Mucosa of stomach (tissue), 1 donor: Measurements from ENCODE around the gene JAG1.

Experiments used
- H3K27me3 ChIP-seq: one replicate; pipeline ENCODE4 v1.7.0; 2013; ENCODE audit warnings: mild to moderate bottlenecking, low read length; ENCODE audit not compliant: control insufficient read depth, insufficient read depth
- H3K36me3 ChIP-seq: one replicate; pipeline ENCODE4 v1.7.0; 2013; ENCODE audit warnings: low read length; ENCODE audit not compliant: control insufficient read depth, insufficient read depth
- H3K4me1 ChIP-seq: one replicate; pipeline ENCODE4 v1.7.0; 2013; ENCODE audit warnings: mild to moderate bottlenecking, low read length; ENCODE audit not compliant: control insufficient read depth, insufficient read depth
- H3K4me3 ChIP-seq: one replicate; pipeline ENCODE4 v1.7.0; 2013; ENCODE audit warnings: low read length
- H3K9ac ChIP-seq: one replicate; pipeline ENCODE4 v1.7.0; 2013; ENCODE audit warnings: mild to moderate bottlenecking, low read length, moderate library complexity
- H3K9me3 ChIP-seq: one replicate; pipeline ENCODE4 v1.7.0; 2013; ENCODE audit warnings: mild to moderate bottlenecking, low read length, moderate library complexity; ENCODE audit not compliant: control insufficient read depth
- donor health status: Pancreatic carcinoma.

Gene JAG1

DNA sequence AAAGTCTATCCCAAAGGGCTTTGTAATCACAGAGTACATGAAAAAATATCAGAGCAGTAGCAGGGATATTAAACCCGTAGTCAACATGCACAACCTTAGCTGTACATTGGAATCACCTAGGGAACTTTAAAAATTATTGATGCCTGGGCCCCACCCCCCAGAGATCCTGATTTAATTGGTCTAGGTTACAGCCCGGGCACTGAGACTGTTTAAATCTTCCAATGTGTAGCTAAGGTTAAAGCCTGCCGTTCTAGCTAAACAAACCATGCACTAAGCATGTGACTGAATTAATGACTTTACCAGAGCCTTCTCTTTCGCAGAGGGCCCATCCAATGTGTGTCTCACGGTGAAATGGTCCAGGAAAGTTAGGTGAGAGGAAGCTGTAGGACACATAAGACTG is 14.1 kb upstream of the JAG1 start:
- no peaks in the 10 kb centered on the region for H3K36me3 ChIP-seq
- H3K9me3 ChIP-seq, result no peaks in the 10 kb centered on the region
- no peak overlapping the region for H3K9ac ChIP-seq
- H3K27me3 ChIP-seq, result no peaks in the 10 kb centered on the region
- no peaks in the 10 kb centered on the region for H3K4me1 ChIP-seq
- no peak overlapping the region for H3K4me3 ChIP-seq

- Histone ChIP-seq H3K27me3 (no peaks in the 10 kb centered on the region), H3K4me1 (no peaks in the 10 kb centered on the region), H3K9ac (no peak overlapping the region), H3K9me3 (no peaks in the 10 kb centered on the region), H3K36me3 (no peaks in the 10 kb centered on the region), H3K4me3 (no peak overlapping the region)
Measured at GRCh38 chr20:10686356-10687133, 12.7 kb upstream of the JAG1 start.

GRCh38 chr20:10683537-10683936 is 9.7 kb upstream of the JAG1 start:
- Histone ChIP-seq H3K36me3 (no peaks in the 10 kb centered on the region), H3K4me3 (no peak overlapping the region), H3K9ac (no peak overlapping the region), H3K9me3 (no peaks in the 10 kb centered on the region), H3K4me1 (no peaks in the 10 kb centered on the region), H3K27me3 (no peaks in the 10 kb centered on the region)

DNA sequence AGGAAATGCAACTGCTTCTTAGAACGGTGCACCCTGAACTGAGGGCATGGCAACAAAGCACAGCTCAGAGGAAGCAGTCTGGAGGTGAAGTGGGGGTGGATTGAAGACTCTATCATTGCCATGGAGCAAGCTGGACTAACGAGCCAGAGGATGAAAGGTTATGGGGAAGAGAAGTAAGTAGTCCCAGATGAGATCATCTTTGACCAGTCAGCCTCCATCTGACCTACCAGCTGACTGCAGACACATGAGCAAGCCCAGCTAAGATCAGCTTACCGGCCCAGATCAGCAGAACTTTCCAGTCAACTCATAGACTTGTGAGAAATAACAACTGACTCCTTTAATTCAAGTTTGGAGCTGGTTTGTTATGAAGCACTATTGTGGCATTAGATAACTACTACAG is 9.1 kb upstream of the JAG1 start:
- Histone ChIP-seq H3K27me3 (no peaks in the 10 kb centered on the region), H3K9me3 (no peaks in the 10 kb centered on the region), H3K36me3 (no peaks in the 10 kb centered on the region), H3K9ac (no peak overlapping the region), H3K4me1 (no peaks in the 10 kb centered on the region), H3K4me3 (no peak overlapping the region)

DNA sequence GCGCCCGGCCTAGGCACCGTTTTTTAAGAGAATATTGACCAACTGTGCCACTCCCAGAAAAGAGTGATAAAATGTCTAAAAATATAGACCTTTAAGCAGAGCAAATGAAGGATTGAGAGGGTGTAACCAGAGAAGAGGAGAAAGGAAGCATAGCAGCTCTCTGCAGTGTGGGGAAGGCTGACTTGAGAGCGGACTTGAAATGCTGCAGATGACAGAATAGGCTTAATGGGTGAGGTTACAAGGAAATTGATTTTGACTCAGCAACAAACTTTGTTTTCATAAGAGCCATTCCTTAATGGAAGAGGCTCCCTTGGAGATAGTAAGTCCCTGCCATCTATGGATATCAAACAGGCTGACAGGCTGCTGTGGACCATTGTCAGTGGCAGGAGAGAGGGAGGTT is 7.7 kb upstream of the JAG1 start:
- H3K36me3 ChIP-seq, result no peaks in the 10 kb centered on the region
- H3K4me1 ChIP-seq, result no peaks in the 10 kb centered on the region

GRCh38 chr20:10680571-10680970 is 6.8 kb upstream of the JAG1 start:
- H3K9me3 ChIP-seq, result no peaks in the 10 kb centered on the region
- peaks cover 3% of the 10 kb centered on the region for H3K4me1 ChIP-seq
- H3K9ac ChIP-seq, result no peak overlapping the region
- H3K36me3 ChIP-seq, result no peaks in the 10 kb centered on the region
- H3K27me3 ChIP-seq, result no peaks in the 10 kb centered on the region
- no peak overlapping the region for H3K4me3 ChIP-seq

More for the DNA sequence above, 7.7 kb upstream of the JAG1 start:
- H3K27me3 ChIP-seq, result no peaks in the 10 kb centered on the region
- H3K9ac ChIP-seq, result no peak overlapping the region
- no peak overlapping the region for H3K4me3 ChIP-seq
- no peaks in the 10 kb centered on the region for H3K9me3 ChIP-seq

DNA sequence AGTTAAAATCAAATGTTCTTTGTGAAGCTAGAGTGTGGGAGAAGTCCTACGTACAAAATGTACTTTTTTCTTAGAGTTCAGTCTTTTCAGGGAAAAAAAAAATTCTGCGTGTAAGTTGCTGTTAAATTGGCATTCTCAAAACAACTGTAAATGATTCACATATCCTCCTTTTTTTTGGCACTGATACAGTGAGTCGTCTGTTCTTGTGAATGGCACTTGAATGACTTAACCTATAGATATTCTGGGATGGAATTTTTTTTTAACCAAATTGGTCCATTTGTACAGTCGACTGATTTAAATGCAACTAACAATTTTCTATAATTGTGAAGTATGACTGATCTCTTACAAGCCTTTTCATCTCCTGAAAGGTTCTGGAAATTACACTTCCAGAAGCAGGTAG is 5.5 kb upstream of the JAG1 start:
- Histone ChIP-seq H3K4me1 (peaks cover 10% of the 10 kb centered on the region), H3K36me3 (no peaks in the 10 kb centered on the region), H3K4me3 (no peak overlapping the region), H3K27me3 (no peaks in the 10 kb centered on the region), H3K9ac (no peak overlapping the region), H3K9me3 (no peaks in the 10 kb centered on the region)

DNA sequence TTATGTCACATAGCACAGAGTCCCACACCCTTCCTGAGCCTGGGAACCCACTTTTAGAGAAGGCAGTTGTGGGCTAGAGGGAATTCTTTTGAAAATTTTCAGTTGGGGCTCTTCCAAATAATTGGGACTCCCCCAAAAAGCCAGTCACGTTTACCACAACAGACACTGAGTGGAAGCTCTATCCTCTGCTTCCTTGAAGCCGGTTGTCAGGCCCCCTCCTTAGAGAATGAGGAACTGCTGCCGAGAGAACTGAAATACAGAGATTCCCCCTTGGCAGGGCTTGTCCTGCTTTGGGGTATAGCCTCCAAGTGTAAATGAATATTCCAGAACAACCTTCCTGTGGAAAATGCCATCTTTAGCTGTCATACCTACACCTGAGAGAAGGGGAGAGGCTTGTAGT is 2.7 kb upstream of the JAG1 start:
- peaks cover 13% of the 10 kb centered on the region for H3K4me1 ChIP-seq
- no peaks in the 10 kb centered on the region for H3K9me3 ChIP-seq
- no peak overlapping the region for H3K9ac ChIP-seq
- no peaks in the 10 kb centered on the region for H3K27me3 ChIP-seq
- H3K4me3 ChIP-seq, result no peak overlapping the region
- no peaks in the 10 kb centered on the region for H3K36me3 ChIP-seq

DNA sequence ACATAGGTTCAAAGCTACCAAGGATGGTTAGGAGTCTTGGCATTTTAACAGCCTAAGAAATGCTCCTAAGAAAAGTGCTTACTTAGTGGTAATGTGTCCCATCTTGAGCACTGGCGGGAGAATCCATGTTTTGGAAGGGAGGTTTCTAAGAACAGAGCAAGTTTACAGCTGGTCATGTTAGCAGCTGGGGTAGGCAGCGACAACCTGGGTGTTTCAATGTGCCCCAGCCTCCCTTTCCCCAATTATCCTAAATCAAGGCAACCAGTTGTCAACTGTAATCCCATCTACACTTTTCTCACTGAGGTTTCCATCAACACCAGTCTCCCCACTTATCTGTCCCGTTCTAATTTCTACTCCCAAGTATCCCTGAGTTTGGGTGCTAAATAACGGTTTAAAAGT is 1.6 kb upstream of the JAG1 start:
- Histone ChIP-seq H3K27me3 (no peaks in the 10 kb centered on the region), H3K9me3 (no peaks in the 10 kb centered on the region), H3K4me1 (peaks cover 23% of the 10 kb centered on the region), H3K9ac (peak overlapping the region; percentile 96), H3K36me3 (no peaks in the 10 kb centered on the region), H3K4me3 (peak overlapping the region; percentile 70)

- peaks cover 24% of the 10 kb centered on the region for H3K4me1 ChIP-seq
- H3K9ac ChIP-seq, result peak overlapping the region; percentile 96
- H3K27me3 ChIP-seq, result no peaks in the 10 kb centered on the region
- H3K36me3 ChIP-seq, result no peaks in the 10 kb centered on the region
- peak overlapping the region; percentile 70 for H3K4me3 ChIP-seq
- no peaks in the 10 kb centered on the region for H3K9me3 ChIP-seq
Measured at GRCh38 chr20:10674684-10675449, 1.1 kb upstream of the JAG1 start.

DNA sequence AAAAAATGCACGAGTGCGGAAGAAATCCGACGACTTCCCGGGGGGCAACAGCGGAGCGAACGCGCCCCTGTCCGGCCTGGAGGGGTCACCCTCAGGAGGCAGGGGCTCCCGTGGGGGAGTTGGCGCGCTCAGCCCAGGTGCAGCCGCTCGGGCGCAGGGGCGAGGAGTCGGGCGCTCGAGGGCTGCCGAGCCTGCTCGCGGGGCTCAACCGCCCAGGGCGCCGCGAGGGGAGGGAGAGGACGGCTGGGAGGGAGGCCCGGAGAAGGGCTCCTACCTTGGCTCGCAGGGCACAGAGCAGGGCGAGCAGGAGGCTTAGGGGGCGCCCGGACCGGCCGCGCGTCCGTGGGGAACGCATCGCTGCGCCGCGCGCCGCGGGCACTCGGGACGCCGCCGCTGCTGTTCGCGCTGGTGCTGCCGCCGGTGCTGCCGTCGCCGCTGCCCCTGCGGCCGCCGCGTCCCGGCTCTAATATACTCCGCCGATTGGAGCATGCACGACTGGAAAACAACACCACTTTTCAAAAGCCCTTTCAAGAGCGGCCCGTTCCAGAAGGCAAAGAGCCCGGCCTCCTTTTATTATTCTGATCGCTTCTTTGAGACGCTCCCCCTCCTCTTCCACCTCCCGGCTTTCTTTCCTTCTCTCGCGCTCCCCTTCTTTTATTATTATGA is 490 bp downstream of the JAG1 start:
- no peaks in the 10 kb centered on the region for H3K36me3 ChIP-seq
- peak overlapping the region; percentile 96 for H3K9ac ChIP-seq
- H3K9me3 ChIP-seq, result no peaks in the 10 kb centered on the region
- no peaks in the 10 kb centered on the region for H3K27me3 ChIP-seq
- H3K4me3 ChIP-seq, result peak overlapping the region; percentile 70
- H3K4me1 ChIP-seq, result peaks cover 35% of the 10 kb centered on the region

GRCh38 chr20:10672624-10673127 is 1.1 kb downstream of the JAG1 start:
- peak overlapping the region; percentile 70 for H3K4me3 ChIP-seq
- peaks cover 3% of the 10 kb centered on the region for H3K36me3 ChIP-seq
- no peaks in the 10 kb centered on the region for H3K27me3 ChIP-seq
- peaks cover 38% of the 10 kb centered on the region for H3K4me1 ChIP-seq
- peak overlapping the region; percentile 96 for H3K9ac ChIP-seq
- no peaks in the 10 kb centered on the region for H3K9me3 ChIP-seq
